GM12865 (cell line): Measurements from ENCODE around the gene SSH3.
"Not testable (repeated sequence)": the region's sequence is repeated elsewhere in the genome, so short reads cannot be mapped to it uniquely, and the experiment has no call there.

ENCODE experiments used
- DNase-seq: peaks from one replicate; pipeline ENCODE4 v3.0.0; 2010; ENCODE audit warnings: low read depth
- H3K4me3 ChIP-seq: 2 replicates; pipeline ENCODE4 v1.5.1; 2011; ENCODE audit warnings: mild to moderate bottlenecking, low read depth, low read length, control low read depth
- CTCF ChIP-seq: IDR thresholded peaks from 2 replicates; pipeline ENCODE4 v1.5.1; 2011; ENCODE audit warnings: low read length, control low read depth, low read depth, inconsistent platforms; ENCODE audit not compliant: insufficient read depth; ENCODE audit errors: missing control alignments

Gene SSH3

DNA sequence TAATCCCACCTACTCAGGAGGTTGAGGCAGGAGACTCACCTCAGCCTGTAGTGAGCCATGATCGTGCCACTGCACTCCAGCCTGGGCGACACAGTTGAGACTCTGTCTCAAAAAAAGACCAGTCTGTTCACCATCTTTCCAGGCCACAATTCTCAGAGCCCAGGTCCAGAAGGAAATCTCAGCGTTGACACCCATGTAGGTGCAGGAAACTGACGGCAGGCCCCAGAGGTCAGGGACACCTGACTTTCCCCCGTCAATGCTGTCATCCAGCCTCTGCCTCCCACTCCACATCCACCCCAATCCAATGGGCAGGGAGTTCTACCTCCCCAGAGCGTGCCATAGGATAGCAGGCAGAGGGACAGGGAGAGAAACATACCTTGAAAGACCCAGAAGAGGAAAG, 42.9 kb upstream of the SSH3 start:
- H3K4me3 ChIP-seq = no peak overlapping the region
- no peak for TF ChIP-seq CTCF
- no peak for DNase-seq

DNA sequence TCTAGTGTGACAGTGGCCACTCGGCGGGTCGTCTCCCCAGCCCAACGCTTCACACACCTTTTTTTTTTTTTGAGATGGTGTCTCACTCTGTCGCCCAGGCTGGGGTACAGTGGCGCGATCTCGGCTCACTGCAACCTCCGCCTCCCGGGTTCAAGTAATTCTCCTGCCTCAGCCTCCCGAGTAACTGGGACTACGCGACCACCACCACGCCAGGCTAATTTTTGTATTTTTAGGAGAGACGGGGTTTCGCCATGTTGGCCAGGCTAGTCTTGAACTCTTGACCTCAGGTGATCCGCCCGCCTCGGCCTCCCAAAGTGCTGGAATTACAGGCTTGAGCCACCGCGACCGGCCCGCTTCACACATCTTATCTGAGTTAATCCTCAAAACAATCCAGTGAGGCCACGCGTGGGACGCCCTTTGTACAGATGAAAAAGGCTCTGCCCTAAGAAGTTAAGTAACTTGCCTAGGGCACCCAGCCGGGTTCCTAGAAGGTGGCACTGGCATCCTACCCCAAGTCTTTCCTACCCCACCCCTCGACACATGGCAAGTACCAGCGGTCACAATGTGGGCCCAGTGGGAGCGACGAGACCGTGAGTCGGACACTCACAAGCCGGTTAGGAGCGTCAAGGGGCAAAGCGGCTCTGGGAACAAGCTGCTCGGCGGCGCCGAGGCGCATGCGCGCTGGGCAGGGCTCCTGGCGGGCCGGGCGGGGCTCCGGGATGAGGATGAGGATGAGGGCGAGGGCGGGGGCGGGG, 42.3 kb upstream of the SSH3 start:
- H3K4me3 ChIP-seq = not testable (repeated sequence)
- DNase-seq = peak; percentile 45

DNA sequence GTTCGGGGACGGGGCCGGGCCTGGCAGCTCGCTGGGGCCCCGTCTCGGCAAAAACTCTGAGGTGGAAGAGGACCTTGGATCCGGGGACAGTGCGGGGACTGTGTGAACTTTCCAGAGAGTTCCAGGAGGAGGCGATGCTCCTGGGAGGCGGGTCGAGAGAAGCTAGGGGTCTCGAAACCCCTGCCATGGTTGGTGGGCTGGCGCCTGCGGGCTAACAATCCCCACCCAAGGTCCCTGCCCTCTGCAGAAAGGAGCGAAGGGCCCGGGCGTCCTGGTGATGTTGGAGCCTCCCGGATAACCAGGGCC, 41.7 kb upstream of the SSH3 start:
- TF ChIP-seq CTCF = no peak
- no peak for DNase-seq

GRCh38 chr11:67261946-67262681, 41.2 kb upstream of the SSH3 start:
- DNase-seq = no peak
- no peak for TF ChIP-seq CTCF
- H3K4me3 ChIP-seq = no peak overlapping the region

More for the DNA sequence above, 41.7 kb upstream of the SSH3 start:
- no peak overlapping the region for H3K4me3 ChIP-seq

DNA sequence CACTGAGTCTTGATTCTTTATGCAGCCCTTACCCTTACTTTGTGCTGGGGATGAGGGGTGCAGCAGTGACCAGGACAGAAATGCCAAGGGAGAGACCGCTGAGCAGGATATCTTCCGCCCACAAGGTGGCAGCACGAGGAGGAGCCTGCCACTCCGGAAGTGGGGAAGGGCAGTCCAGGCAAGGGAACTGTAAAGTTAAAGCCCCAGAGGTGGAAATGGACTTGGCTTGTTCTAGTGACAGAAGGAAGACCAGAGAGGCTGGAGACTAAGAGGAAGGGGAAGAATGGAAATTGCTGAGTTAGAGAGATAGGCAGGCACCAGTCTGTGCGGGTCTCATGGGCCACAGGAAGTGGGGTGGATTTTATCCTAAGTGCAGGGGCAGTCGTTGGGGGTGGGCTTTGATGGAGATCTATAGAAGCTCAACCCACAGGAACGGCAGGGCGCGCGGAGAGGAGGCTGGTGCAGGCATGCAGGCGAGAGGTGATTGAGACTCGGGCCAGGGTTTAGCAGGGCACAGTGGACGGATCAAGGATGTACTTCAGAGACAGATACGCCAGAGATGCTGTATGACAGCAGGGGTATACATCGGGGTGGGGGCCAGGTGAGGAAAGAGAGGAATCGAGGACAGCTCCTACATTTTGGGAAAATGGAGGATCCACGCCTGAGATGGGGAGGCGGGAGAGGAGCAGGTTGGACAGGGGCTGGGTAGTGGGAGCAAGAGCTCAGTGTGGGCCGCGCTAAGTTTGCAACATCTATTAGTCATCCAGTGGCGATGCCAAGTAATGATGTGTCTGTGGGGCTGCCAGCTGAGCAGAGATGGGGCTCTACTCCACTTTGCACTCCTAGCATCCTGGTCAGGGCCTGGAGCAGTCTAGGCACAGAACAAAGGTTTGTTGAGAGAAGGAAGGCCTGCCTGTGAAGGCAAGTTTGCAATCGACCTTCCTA, 40.3 kb upstream of the SSH3 start:
- TF ChIP-seq CTCF = peak; percentile 80
- H3K4me3 ChIP-seq = no peak overlapping the region
- peak; percentile 85 for DNase-seq

DNA sequence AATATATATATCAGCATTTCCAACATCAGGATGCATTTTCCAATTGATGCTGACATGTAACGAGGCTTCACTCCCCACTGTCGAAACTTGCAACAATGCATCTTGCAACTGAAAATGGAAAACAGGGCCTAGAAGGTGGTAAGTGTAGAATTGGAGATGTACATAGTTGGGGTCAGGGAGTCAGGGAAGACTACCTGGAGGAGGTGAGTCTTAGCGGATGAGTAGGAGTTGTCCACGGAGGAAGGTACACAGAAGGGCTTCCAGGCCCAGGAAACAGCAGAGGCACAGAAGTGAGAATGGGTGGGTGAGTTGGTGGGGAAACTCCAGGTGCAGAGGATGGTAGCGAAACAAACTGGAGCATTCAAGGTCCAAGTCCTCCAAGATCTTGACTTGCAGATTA, 39.1 kb upstream of the SSH3 start:
- no peak overlapping the region for H3K4me3 ChIP-seq
- no peak for DNase-seq
- TF ChIP-seq CTCF = no peak

DNA sequence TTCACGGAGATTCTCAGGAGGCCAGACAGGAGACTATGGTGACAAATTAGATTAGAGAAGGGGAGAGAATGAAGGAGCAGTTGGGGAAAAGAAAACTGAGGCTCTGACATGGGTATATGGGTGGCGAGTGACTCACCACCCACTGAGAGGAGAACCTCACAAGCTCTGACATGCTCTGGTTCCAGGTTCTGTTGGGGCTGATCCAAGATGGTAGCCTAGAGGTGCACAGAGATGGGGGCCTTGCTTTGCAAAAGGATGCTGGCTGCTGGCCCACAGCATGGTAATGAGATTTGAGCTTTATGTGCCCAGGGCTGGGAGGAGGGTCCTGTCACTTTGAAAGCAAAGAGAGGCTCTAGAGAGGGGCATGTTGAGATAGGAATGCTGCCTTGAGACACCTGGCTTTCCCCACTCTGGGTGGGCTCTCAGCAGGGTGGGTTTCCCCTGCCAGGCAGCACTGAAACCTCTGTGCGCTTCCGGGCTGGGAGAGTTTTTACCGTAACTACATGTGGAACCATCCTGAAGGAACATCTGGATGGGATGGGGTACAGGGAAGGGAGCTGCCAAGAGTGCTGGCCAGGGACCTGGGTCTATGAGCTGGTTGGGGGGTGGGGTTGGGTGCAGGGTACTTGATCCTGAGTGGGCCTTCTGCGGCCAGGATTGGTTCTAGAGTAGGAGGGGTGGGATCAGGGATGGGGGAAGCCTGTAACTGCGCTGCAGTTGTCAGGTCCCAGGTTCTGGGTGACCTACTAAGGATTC, 38.3 kb upstream of the SSH3 start:
- no peak for TF ChIP-seq CTCF
- H3K4me3 ChIP-seq = no peak overlapping the region
- no peak for DNase-seq
